ENCODE results near the gene NEIL3.

NEIL3 gene

DNA sequence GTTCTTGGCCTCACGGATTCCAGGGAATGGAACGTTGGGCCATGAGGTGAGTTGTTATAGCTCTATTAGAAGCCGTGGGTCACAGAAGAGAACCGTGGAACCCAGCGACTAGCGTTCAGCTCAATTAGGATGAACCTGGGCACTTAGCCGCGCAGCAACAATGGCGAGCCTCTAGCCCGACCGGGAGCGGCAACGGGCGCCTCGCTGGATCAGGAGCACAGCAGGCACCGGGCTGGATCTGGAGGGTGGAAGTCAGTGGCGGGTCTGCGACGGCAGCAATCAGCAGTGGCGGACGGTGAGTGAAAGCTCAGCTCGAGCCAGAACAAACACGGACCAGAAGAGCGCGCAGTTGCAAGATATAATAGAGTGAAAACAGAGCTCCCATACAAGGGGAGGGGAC, 98.3 kb downstream of the NEIL3 start:
- no peak for DNase-seq (ENCODE audit: low read depth in 3 of 3, low spot score in 1 of 3)

DNA sequence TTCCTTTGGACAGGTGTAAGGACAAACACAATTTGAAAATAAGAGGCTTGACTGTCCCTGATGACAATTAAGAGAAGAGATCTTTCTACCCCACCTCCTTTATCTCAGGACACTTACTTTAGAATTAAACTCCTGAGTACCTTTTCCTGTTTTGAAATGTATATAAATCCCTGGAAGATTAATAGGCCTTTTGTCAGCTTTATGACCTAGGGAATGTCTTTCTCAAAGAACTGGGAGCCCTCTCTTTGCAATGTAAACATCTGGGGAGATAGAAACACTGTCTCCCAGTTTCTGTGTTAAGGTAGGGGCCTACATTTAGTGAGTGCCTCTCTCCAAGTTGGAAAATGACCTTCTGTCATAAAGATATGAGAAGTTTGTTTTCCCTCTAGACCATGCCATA, 100.9 kb downstream of the NEIL3 start:
- DNase-seq (ENCODE audit: low read depth in 3 of 3, low spot score in 1 of 3) = no peak

DNA sequence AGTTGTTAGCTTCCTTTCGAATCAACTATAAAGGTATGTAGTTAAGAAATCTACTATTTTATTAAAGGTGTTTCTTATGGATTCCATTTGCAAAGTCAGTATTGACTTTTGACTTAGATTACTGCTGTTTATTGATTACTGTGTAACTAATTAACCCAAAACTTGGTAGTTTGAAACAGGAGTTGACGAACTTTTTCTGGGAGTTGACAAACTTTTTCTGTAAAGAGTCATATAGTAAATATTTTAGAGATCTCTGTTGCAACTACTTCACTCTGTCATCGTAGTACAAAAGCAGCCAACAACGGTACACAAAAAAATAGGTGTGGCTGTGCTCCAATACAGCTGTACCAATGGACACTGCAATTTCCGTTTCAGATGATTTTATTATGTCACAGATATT, 102.3 kb downstream of the NEIL3 start:
- DNase-seq (ENCODE audit: low read depth in 3 of 3, low spot score in 1 of 3) = no peak

Data from stimulated activated CD4-positive, alpha-beta T cell treated with anti-CD3 and anti-CD28 coated beads, TNF-alpha, amount 100 ng/mL, for 1 hour (primary cell).